ENCODE results near the gene TTLL11. TPM values are rescaled to one million over a fixed set of nuclear protein-coding genes. Genes with fewer than 3 reads are reported as not detected.

The TTLL11 gene
- total RNA-seq, 4 donors from 2014 or later: 12.3 to 20.5 (median 15.3) TPM

DNA sequence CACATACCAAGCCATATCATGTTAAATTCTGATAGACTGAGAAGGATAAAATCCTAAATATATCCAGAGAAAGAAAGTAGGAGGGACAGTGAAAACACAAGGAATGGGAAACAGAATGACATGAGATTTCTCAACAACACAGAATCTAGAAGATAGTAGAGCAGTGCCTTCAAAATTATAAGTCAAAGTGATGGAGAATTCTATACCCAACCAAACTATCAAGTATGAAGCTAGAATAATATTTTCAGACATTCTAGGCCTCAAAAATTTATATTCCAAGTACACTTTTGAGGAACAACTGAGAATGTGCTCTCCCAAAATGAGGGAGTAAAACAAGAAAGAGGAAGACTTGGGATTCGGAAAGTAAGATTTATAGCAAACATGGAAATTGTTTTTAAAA, 10.9 kb upstream of the TTLL11 start:
- in situ Hi-C loops (cut with MboI; ENCODE audit: low sequenced_read_pairs in 4 of 4): loop anchor here in 3 of 4 donors (25.0 kb wide), 2 partner anchors 358 to 708 kb away; partner anchors contain the start of gene OR1K1 (in 2 of the 3)
- intact Hi-C loops (cut with DNase I; ENCODE audit: low total_unique reads): no loop called here
- ATAC-seq: no peak

DNA sequence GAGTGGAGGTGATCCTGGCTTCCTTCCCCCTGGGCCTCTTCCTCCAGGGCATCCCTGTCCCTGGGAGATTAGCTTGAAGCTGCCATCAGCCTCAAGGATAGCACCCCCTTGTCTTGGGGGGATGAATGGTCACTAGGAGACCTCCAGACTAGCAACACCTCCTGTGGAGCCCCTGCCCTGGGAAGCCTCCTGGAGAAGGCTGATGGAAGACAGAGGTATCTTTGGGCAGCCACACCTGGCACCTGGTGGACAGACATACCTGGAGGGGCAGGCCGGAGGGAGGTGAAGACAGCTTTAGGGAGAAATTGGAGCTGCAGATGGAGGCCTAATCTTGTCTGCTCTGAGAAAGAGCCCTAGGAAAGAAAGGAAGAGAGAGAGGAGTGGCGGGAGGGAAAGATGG, 9.0 kb upstream of the TTLL11 start:
- Histone ChIP-seq H3K27ac (no peak overlapping the region), H3K4me1 (peaks cover 4 to 17% of the 10 kb centered on the region in 2 donors), H3K4me3 (no peak overlapping the region), H3K27me3 (no peaks in the 10 kb centered on the region), H3K36me3 (no peaks in the 10 kb centered on the region), H3K9me3 (no peaks in the 10 kb centered on the region)
- intact Hi-C loops (cut with DNase I; ENCODE audit: low total_unique reads): no loop called here
- in situ Hi-C loops (cut with MboI; ENCODE audit: low sequenced_read_pairs in 4 of 4): loop anchor here in 3 of 4 donors (25.0 kb wide), 2 partner anchors 360 to 710 kb away; partner anchors contain the start of gene OR1K1 (in 2 of the 3)
- DNase-seq: no peak
- no peak for ATAC-seq
- TF ChIP-seq POLR2A (IDR thresholded peaks at IDR 0.05): no peak

More for the DNA sequence above, 10.9 kb upstream of the TTLL11 start:
- no peak overlapping the region for H3K4me3 ChIP-seq
- no peak for DNase-seq
- H3K4me1 ChIP-seq: peaks cover 0 to 4% of the 10 kb centered on the region in 2 donors
- H3K9me3 ChIP-seq: no peaks in the 10 kb centered on the region
- TF ChIP-seq, protein P1, sequence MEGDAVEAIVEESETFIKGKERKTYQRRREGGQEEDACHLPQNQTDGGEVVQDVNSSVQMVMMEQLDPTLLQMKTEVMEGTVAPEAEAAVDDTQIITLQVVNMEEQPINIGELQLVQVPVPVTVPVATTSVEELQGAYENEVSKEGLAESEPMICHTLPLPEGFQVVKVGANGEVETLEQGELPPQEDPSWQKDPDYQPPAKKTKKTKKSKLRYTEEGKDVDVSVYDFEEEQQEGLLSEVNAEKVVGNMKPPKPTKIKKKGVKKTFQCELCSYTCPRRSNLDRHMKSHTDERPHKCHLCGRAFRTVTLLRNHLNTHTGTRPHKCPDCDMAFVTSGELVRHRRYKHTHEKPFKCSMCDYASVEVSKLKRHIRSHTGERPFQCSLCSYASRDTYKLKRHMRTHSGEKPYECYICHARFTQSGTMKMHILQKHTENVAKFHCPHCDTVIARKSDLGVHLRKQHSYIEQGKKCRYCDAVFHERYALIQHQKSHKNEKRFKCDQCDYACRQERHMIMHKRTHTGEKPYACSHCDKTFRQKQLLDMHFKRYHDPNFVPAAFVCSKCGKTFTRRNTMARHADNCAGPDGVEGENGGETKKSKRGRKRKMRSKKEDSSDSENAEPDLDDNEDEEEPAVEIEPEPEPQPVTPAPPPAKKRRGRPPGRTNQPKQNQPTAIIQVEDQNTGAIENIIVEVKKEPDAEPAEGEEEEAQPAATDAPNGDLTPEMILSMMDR (IDR thresholded peaks at IDR 0.05 in 4 of 5, conservative IDR thresholded peaks at IDR 0.05 in 1 of 5): no peak
- TF ChIP-seq POLR2A (IDR thresholded peaks at IDR 0.05): no peak
- no peaks in the 10 kb centered on the region for H3K36me3 ChIP-seq
- no peak overlapping the region for H3K27ac ChIP-seq
- no peaks in the 10 kb centered on the region for H3K27me3 ChIP-seq

DNA sequence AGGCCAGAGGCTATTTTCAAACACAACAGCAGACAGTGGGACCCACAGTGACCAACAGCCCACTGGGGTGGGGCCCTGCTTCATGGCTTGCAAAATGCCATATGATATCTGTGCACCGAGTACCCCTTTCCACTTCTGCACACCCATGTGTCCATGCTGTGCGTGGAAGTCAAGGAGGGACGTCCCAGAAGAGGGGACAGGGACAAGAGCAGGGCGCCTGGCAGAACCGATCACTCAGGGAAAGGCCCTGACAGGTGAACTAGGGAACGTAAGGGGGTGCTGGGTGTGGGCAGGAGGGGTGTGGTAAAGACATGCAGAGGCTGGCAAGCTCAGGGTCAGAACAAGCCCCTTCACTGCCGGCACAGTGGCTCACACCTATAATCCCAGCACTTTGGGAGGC, 7.6 kb upstream of the TTLL11 start:
- Histone ChIP-seq H3K36me3 (no peaks in the 10 kb centered on the region), H3K27ac (no peak overlapping the region), H3K4me1 (peaks cover 4 to 18% of the 10 kb centered on the region in 2 donors), H3K4me3 (no peak overlapping the region), H3K27me3 (no peaks in the 10 kb centered on the region), H3K9me3 (no peaks in the 10 kb centered on the region)
- DNase-seq: no peak
- in situ Hi-C loops (cut with MboI; ENCODE audit: low sequenced_read_pairs in 4 of 4): loop anchor here in 3 of 4 donors (25.0 kb wide), 2 partner anchors 362 to 712 kb away; partner anchors contain the start of gene OR1K1 (in 2 of the 3)
- intact Hi-C loops (cut with DNase I; ENCODE audit: low total_unique reads): no loop called here
- TF ChIP-seq, protein P1 (IDR thresholded peaks at IDR 0.05 in 4 of 5, conservative IDR thresholded peaks at IDR 0.05 in 1 of 5): no peak
- no peak for TF ChIP-seq POLR2A (IDR thresholded peaks at IDR 0.05)
- ATAC-seq: no peak

DNA sequence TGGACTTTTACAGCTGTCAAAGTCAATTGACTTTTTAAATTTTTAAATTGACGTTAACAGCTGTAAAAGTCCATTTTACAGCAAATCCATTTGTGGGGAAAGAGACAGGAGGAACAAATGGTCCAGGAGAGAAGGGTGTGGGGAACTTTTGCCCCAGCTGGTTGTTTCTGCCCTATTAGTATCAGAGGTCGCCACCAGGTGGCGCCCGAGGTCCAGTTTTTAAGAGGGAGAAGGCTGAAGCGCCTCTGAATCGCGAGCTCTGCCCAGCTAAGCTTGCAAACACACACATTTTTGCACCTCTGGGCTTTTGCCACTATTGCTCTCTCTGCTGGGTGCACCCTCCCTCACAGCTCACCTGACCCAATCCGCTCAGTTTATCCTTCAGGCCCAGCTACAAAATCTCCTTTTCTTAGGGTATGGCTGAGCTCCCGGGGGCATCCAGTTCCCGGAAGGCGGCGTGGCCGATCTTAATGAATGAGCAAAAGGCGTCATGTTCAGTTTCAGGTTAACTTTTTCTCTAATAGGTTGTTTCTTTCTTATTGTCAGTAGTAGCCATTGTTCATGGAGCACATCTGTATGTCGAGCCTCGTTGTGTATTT, 6.3 kb upstream of the TTLL11 start:
- intact Hi-C loops (cut with DNase I; ENCODE audit: low total_unique reads) (loop anchor here (1.0 to 10.0 kb wide), 5 partner anchors 24 to 805 kb away; partner anchors contain the start of gene RC3H2), in situ Hi-C loops (cut with MboI; ENCODE audit: low sequenced_read_pairs in 4 of 4) (no loop called here)
- no peak for TF ChIP-seq POLR2A (IDR thresholded peaks at IDR 0.05)
- TF ChIP-seq, protein P1 (IDR thresholded peaks at IDR 0.05 in 4 of 5, conservative IDR thresholded peaks at IDR 0.05 in 1 of 5): peak; percentile 74 to 91 (median 87)
- ATAC-seq: peak; percentile 72 to 85
- Histone ChIP-seq H3K36me3 (no peaks in the 10 kb centered on the region), H3K4me3 (peak overlapping the region in 3 of 4 donors; percentile 8 to 61 (median 45)), H3K9me3 (no peaks in the 10 kb centered on the region), H3K27me3 (no peaks in the 10 kb centered on the region), H3K27ac (no peak overlapping the region), H3K4me1 (peaks cover 4 to 18% of the 10 kb centered on the region in 2 donors)
- DNase-seq: peak; percentile 47 to 74

DNA sequence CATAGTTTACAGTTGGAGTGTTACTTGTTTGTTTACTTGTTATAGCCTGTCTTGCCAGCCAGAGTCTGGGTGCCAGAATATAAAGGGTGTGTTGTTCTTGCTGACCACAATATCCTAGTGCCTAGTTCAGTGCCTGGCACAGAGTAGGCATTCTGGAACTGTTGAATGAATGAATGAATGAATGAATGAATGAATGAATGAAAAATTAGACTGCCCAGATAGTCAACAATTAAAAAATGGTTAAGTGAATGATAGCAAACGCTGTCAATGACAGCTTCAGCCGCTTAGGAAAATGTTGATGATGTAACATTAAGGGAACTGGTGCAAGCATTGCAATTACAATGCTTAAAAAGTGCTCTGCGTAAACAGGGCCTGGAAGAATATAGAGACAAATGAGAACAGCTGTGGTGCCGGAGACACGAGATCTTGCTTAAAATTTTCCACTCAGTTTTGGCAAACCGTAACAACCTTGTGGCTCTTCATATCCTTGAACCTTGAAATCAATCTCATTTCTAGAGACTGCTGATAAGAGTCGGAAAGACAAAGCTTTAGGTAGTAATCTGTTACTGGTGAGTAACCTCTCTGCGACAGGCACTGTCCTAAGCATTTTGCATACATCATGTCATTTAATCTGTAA, 4.7 kb upstream of the TTLL11 start:
- in situ Hi-C loops (cut with MboI; ENCODE audit: low sequenced_read_pairs in 4 of 4) (no loop called here), intact Hi-C loops (cut with DNase I; ENCODE audit: low total_unique reads) (loop anchor here (2.0 to 10.0 kb wide), 2 partner anchors 53 to 807 kb away; partner anchors contain the start of gene RC3H2)
- Histone ChIP-seq H3K9me3 (no peaks in the 10 kb centered on the region), H3K4me1 (peaks cover 7 to 24% of the 10 kb centered on the region in 2 donors), H3K36me3 (no peaks in the 10 kb centered on the region), H3K4me3 (no peak overlapping the region), H3K27me3 (no peaks in the 10 kb centered on the region), H3K27ac (peak overlapping the region in 3 of 4 donors; percentile 37 to 69 (median 61))
- DNase-seq: no peak
- peak; percentile 16 to 37 for ATAC-seq
- no peak for TF ChIP-seq POLR2A (IDR thresholded peaks at IDR 0.05)
- TF ChIP-seq, protein P1 (IDR thresholded peaks at IDR 0.05 in 4 of 5, conservative IDR thresholded peaks at IDR 0.05 in 1 of 5): no peak
